ENCODE measurements around the gene GJC2.

GJC2 gene

DNA sequence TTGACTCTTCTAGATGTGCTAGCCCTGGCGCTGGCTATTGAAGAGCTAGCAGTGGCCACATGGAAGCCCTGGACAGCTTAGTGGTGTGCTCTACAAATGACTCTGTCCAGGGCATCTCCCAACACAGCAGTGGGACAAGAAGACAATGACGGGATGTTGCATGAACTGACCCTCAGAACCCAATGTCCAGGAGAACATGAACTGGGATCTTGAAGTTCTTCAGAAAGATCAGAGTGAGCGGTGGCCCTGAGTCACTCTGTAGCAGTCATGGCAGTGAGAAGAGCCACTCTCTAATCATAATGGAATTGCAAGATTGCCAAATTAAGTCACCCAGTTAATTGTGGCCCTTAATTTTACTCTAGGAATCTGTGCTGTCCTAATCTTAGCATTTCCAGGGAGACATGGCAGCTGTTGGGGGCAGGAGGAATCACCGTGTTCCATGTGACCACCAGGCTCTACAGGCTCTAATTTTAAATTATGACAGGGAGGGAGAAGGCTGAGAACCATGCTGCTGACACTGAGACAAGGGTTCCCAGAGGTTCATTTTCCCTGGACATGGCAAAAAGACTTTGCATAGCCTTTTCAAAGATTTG is 47.9 kb downstream of the GJC2 start:
- no peak for DNase-seq

DNA sequence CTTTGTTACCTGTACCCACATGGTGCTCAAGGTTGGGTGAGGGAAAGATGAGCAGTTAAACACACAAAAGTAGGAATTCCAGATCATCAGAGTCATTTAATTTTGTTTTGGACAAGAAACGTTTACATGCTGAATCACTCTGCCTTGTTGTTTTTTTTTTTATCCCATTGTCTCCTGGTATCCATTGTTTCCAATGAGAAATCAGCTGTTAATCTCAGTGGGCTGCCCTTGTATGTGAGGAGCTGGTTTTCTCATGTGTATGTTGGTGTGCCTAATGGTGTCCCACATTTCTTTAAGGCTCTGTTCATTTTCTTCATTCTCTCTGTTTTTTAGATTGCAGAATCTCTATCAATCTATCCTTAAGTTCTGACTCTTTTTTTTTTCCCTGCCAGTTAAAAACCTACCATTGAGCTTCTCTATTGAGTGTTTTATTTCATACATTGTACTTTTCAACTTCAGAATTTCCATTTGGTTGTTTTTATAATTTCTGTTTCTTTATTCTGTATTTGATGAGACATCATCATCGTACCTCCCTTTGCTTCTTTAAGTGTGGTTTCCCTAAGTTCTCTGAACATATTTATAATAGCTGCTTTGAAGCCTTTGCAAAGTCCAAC is 49.4 kb downstream of the GJC2 start:
- no peak for DNase-seq

DNA sequence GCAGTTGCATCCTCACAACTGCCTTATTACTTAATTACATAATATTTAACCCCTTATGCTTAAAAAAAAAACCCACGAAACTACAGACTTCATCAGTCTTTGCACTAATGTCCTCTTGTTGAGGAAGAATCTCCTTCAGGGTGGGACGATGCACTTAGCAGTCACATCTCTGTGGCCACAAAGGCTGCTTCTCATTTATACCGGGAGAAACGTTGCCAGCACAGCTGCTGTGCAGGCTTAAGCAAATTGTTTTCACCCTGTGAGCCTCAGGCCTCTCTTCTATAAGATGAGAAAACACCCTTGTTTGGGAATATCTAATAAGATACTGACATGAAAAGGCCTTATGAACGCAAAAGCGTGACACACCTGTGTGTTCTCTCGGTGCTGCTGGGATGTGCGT is 55.2 kb downstream of the GJC2 start:
- DNase-seq, result no peak

DNA sequence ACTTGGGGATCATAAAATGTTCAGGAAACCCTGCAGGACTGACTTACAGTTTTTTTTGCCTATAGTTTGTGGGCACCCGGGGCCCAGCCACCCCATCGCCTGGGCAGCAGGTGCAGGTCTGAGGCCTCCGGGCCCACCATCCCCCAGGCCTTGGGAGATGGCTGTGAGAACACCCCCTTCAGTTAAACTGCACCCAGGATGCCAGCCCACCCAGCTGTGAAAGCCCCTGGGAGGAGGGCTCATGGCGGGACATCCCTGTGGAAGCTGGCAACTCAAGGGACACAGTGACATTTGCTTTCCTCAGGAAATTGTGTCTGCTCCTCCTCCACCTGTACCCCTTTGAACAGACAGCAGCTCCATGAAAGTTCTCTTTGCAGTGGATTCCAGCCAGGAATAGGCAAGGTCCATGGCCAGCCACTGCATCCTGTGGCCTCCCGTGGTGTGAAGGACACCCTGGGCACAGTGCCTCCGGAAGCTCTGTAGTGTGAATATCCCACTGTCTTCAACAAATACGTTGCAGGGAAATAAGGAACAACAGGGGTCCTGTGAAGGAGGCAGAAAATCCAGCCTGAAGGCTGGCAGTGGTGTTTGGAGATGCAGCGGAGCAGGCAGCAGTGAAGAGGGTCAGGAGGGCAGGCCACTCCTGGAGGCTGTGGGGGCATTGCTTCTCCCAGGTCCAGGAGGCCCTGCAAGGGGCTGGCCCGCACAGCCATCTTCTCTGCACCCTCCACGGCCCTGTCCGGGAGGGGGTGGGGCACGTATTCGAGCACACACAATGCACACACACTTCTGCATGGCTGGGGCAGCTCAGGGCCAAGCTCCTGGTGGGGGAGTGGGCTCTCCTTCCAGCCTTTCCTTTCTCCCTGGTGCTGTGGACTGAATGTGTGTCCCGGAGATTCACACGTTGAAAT is 56.1 kb downstream of the GJC2 start:
- no peak for DNase-seq

DNA sequence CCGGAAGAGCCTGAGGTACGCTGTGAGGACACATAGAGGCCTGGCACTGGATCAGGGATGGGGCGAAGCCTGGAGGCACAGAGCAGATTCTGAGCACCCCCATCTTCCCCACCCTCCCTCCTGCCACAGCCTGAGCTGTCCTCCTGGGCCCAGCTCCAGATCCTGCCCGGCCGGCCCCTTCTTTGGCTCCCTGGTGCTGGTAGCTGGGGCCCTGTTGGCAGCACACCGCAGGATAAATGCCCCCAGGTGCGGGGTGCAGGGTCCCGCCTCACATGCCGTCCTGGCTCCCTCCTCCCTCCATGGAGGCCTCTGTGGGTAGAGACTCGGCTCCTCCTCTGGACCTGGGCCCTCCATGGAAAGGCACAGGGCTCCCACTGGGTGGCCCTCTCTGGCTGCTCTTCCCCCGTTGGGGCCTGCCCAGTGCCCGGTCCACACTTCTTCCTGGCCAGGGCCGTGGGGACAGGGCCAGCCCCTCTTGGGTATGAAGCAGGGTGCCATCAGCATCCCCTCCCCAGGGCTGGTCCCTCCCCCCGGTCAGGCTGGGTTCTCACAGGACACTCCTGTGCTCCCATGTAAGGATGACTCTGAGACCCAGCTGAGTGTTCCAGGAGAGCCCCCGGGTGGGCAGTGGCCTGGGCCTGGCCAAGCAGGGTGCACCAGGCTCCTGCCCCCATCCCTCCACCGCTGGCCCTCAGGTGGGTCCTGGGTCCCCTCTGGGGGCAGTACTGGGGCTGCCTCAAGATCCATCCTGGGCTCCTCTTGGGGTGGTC is 57.0 kb downstream of the GJC2 start:
- DNase-seq, result no peak

DNA sequence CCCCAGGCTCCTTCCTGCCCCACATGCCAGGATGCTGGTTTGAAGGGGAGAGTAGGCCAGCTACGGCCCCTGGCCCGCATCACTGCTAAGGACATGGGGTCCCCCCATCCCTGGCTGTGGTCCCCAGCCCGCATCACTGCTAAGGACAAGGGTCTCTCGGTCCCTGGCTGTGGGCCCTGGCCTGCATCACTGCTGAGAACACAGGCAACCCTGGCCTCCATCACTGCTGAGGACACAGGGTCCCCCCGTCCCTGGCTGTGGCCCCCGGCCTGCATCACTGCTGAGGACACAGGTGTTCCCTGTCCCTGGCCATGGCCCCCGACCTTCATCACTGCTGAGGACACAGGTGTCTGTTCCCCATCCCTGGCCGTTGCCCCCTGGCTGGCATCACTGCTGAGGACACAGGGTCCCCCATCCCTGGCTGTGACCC is 57.7 kb downstream of the GJC2 start:
- no peak for DNase-seq

DNA sequence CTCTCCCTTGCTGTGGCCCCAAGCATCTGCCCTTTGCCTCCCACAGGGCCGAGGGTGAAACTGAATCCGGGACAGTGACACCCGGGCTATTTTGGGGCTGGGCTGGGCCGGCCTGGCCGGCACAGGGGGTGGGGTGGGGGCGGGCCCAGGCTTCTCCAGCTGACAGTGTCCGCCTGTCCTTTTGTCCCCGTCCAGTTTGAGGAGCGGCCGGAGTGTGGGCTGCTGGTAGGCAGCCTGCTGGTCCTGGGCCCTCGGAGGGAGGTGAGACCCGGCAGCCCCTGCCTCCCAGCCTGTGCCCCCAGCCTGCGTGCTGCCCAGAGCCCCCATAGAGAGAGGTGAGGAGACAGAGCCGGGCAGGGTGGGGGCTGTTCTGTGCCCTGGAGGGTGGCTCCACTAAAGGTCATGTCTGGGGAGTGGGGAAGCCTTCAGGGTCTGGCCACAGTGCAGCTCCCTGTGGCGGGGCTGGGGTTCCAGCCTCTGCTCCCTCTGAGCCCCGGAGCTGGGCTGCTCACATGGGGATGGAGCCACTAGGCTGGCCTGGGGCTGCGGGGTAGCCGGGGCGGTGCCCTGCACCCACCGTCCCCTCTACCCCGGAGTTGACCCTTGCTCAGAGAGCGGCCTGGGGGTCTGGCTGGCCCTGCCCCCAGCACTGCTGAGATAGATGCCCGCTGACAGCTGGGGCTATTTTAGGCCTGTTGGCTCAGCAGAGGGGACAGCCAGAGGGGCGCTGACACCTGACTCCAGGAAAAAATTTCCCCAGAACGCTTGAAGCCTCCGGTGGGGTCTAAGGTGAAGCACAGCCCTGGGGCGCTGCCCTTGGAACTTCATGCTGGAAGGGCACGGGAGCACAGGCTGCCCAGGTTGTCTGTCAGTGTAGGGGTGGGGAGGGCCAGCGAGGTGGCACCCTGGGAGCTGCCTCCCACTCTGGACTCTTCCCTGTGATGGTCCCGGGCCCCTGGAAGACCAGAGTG is 58.4 kb downstream of the GJC2 start, which contains the start of gene OBSCN:
Gene OBSCN (plus strand): TSS at position 194 of the 971 bp plus-strand sequence. CDS start 3,740 bp downstream, outside the sequence.
- no peak for DNase-seq

DNA sequence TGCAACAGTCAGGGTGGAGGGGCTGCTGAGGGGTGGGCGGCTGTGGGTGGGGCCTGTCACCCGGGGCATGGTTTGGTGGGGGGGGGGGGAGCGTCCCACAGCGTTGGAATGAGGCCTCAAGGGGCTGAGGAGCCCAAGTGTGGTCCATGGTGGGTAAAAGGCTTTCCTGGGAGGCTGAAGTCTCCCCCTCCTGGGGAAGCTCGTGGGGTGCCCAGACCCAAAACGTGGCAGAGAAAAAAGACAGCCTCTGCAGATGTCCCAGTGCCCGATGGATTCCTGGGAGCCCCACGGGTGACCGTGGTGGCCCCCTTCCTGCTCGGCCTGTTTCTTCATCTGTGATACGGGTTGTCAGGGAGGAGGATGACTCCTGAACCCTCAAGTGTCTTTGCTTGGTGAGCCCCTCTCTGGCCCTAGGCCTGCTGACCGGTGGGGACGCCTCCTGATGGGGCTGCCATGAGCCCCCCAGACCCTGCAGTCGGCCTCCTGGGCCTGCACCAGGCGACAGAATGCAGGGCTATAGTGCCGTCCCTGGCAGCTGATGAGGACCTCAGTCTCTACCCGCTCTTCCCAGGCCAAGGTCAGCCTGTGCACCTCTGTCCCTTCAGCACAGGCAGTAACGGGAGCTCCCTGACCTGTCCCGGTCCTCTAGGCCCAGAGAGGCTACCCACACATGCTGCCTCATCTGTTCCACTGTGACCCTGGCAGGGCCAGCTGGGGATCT is 59.3 kb downstream of the GJC2 start:
- DNase-seq, result no peak
